MM.1S (cell line): ENCODE data around the gene ZNF410.
"Not testable (repeated sequence)": the region's sequence is repeated elsewhere in the genome, so short reads cannot be mapped to it uniquely, and the experiment has no call there.

Experiments
- DNase-seq: peaks from one replicate; pipeline ENCODE4 v3.0.0-alpha.2; 2015
- H2AFZ ChIP-seq: fragments of 300-600 bp; sonication (generic); 2 replicates; pipeline ENCODE4 v1.6.0; 2016; ENCODE audit warnings: antibody characterized with exemption, low read length
- H3F3A ChIP-seq: fragments of 300-600 bp; sonication (generic); 2 replicates; pipeline ENCODE4 v1.6.1; 2016; ENCODE audit warnings: mild to moderate bottlenecking, antibody characterized with exemption, low read length, moderate library complexity, mixed read lengths; ENCODE audit not compliant: insufficient read depth
- H3K27ac ChIP-seq: fragments of 300-600 bp; sonication (generic); 2 replicates; pipeline ENCODE4 v1.5.1; 2016; ENCODE audit warnings: mild to moderate bottlenecking, low read length
- H3K27me3 ChIP-seq: fragments of 300-600 bp; sonication (generic); replicated peaks from 2 replicates; pipeline ENCODE4 v1.6.0; 2016; ENCODE audit warnings: low read length; ENCODE audit not compliant: insufficient read depth
- H3K36me3 ChIP-seq: fragments of 300-600 bp; sonication (generic); replicated peaks from 2 replicates; pipeline ENCODE4 v1.6.1; 2016; ENCODE audit warnings: mild to moderate bottlenecking, low read length, mixed read lengths; ENCODE audit not compliant: insufficient read depth
- H3K4me1 ChIP-seq: fragments of 300-600 bp; sonication (generic); 2 replicates; pipeline ENCODE4 v1.6.1; 2016; ENCODE audit warnings: low read length, mixed read lengths
- H3K4me2 ChIP-seq: fragments of 300-600 bp; sonication (generic); 2 replicates; pipeline ENCODE4 v1.6.0; 2016; ENCODE audit warnings: low read depth, low read length
- H3K4me3 ChIP-seq: fragments of 300-600 bp; sonication (generic); 2 replicates; pipeline ENCODE4 v1.5.1; 2016; ENCODE audit warnings: low read length, mixed read lengths
- H3K79me2 ChIP-seq: fragments of 300-600 bp; sonication (generic); 2 replicates; pipeline ENCODE4 v1.6.1; 2016; ENCODE audit warnings: mixed run types, low read length, mixed read lengths
- H3K9ac ChIP-seq: fragments of 300-600 bp; sonication (generic); 2 replicates; pipeline ENCODE4 v1.6.1; 2016; ENCODE audit warnings: low read length, mixed read lengths
- H3K9me2 ChIP-seq: fragments of 300-600 bp; sonication (generic); replicated peaks from 2 replicates; pipeline ENCODE4 v1.6.1; 2016; ENCODE audit warnings: mild to moderate bottlenecking, low read length, mixed read lengths; ENCODE audit not compliant: insufficient read depth
- H3K9me3 ChIP-seq: fragments of 300-600 bp; sonication (generic); replicated peaks from 2 replicates; pipeline ENCODE4 v1.6.1; 2016; ENCODE audit warnings: mild to moderate bottlenecking, low read length, mixed read lengths; ENCODE audit not compliant: insufficient read depth
- H4K20me1 ChIP-seq: fragments of 300-600 bp; sonication (generic); 2 replicates; pipeline ENCODE4 v1.6.1; 2016; ENCODE audit warnings: mild to moderate bottlenecking, low read length, moderate library complexity, mixed read lengths; ENCODE audit not compliant: insufficient read depth
- EZH2 ChIP-seq: fragments of 300-600 bp; sonication (generic); optimal IDR thresholded peaks from 2 replicates; pipeline ENCODE3; 2017; ENCODE audit warnings: low read depth, mild to moderate bottlenecking, antibody characterized with exemption, low read length, mixed read lengths
- EZH2phosphoT487 ChIP-seq: fragments of 300-600 bp; sonication (generic); IDR thresholded peaks from 2 replicates; pipeline ENCODE4 v1.6.1; 2018; ENCODE audit warnings: antibody characterized with exemption, low read length
- TF ChIP-seq, protein P1 (sequence below): fragments of 300-600 bp; sonication (generic); IDR thresholded peaks from 2 replicates; pipeline ENCODE4 v1.5.1; 2016; ENCODE audit warnings: antibody characterized with exemption, low read length, mixed read lengths

ZNF410 gene

DNA sequence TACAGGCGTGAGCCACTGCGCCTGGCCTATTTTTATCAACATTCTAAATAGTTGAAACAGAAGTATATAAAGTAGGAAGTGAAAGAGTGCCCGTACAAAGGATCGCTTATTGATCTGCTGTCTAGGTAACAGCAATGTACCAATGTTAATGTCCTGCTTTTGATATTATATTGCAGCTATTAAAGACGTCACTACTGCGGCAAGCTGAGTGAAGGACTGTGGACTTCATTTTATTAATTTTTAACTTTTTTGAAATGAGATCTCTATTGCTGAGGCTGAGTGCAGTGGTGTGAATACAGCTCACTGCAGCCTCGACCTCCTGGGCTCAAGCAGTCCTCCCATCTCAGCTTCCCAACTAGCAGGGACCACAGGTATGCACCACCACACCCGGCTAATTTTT, 24.2 kb upstream of the ZNF410 start:
- no peak overlapping the region for H2AFZ ChIP-seq
- H3K9me2 ChIP-seq: no peaks in the 10 kb centered on the region
- H4K20me1 ChIP-seq: no peaks in the 10 kb centered on the region
- no peaks in the 10 kb centered on the region for H3K9me3 ChIP-seq
- H3K9ac ChIP-seq: no peak overlapping the region
- H3K27ac ChIP-seq: no peak overlapping the region
- no peaks in the 10 kb centered on the region for H3K36me3 ChIP-seq
- no peak for DNase-seq
- H3K4me3 ChIP-seq: no peak overlapping the region
- no peaks in the 10 kb centered on the region for H3K79me2 ChIP-seq
- H3K4me1 ChIP-seq: no peaks in the 10 kb centered on the region
- TF ChIP-seq EZH2: no peak
- no peak for TF ChIP-seq EZH2phosphoT487
- TF ChIP-seq, protein P1, sequence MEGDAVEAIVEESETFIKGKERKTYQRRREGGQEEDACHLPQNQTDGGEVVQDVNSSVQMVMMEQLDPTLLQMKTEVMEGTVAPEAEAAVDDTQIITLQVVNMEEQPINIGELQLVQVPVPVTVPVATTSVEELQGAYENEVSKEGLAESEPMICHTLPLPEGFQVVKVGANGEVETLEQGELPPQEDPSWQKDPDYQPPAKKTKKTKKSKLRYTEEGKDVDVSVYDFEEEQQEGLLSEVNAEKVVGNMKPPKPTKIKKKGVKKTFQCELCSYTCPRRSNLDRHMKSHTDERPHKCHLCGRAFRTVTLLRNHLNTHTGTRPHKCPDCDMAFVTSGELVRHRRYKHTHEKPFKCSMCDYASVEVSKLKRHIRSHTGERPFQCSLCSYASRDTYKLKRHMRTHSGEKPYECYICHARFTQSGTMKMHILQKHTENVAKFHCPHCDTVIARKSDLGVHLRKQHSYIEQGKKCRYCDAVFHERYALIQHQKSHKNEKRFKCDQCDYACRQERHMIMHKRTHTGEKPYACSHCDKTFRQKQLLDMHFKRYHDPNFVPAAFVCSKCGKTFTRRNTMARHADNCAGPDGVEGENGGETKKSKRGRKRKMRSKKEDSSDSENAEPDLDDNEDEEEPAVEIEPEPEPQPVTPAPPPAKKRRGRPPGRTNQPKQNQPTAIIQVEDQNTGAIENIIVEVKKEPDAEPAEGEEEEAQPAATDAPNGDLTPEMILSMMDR: no peak
- H3K4me2 ChIP-seq: no peak overlapping the region
- no peaks in the 10 kb centered on the region for H3K27me3 ChIP-seq
- H3F3A ChIP-seq: no peaks in the 10 kb centered on the region

DNA sequence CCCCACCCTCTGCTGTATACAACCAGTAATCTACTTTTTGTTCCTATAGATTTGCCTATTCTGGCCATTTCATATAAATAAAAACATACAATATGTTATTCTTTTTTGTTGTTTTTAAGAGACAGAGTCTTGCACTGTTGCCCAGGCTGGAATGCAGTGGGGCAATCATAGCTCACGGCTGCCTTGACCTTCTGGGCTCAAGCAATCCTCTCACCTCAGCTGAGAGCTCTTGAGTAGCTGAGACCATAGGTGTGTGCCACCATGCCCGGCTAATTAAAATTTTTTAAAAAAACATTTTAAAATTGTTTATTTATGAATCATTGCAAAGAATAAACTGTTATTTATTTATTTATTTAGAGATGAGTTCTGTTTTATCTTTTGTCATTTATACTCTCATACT, 23.4 kb upstream of the ZNF410 start:
- Histone ChIP-seq H3K9me3 (no peaks in the 10 kb centered on the region), H3K4me3 (no peak overlapping the region), H3K4me1 (no peaks in the 10 kb centered on the region), H3F3A (no peaks in the 10 kb centered on the region), H3K27me3 (no peaks in the 10 kb centered on the region), H3K9ac (no peak overlapping the region), H3K79me2 (no peaks in the 10 kb centered on the region), H3K9me2 (no peaks in the 10 kb centered on the region), H4K20me1 (no peaks in the 10 kb centered on the region), H3K4me2 (no peak overlapping the region), H3K27ac (no peak overlapping the region), H2AFZ (no peak overlapping the region), H3K36me3 (no peaks in the 10 kb centered on the region)
- TF ChIP-seq EZH2 (no peak), EZH2phosphoT487 (no peak)
- TF ChIP-seq, protein P1: no peak
- DNase-seq: no peak

DNA sequence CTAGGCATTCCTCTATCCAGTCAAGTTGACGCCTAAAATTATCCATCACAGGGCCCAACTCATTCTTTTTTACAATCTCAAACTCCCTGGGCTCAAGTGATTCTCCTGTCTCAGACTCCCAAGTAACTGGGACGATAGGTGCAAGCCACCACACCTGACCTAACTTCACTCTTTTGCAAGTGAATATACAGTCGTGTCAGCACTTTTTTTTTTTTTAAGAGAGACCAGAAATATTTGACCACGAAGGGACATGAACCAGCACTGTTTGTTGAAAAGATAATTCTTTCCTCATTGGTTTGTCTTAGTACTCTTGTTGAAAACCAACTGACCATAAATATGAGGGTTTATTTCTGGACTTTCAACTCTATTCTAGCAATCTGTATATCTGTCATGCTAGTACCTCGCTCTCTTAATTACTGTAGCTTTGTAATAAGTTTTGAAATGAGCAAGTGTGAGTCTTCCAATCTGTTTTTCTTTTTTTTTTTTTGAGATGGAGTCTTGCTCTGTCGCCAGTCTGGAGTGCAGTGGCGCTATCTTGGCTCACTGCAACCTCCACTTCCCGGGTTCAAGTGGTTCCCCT, 21.0 kb upstream of the ZNF410 start:
- Histone ChIP-seq H3K4me1 (no peaks in the 10 kb centered on the region), H3K27ac (no peak overlapping the region), H2AFZ (no peak overlapping the region), H3K4me3 (no peak overlapping the region), H3K9me2 (no peaks in the 10 kb centered on the region), H4K20me1 (no peaks in the 10 kb centered on the region), H3K79me2 (no peaks in the 10 kb centered on the region), H3K27me3 (no peaks in the 10 kb centered on the region), H3K9me3 (no peaks in the 10 kb centered on the region), H3K4me2 (no peak overlapping the region), H3K9ac (no peak overlapping the region), H3F3A (no peaks in the 10 kb centered on the region), H3K36me3 (no peaks in the 10 kb centered on the region)
- no peak for TF ChIP-seq EZH2phosphoT487
- no peak for TF ChIP-seq EZH2
- TF ChIP-seq, protein P1: no peak
- no peak for DNase-seq

DNA sequence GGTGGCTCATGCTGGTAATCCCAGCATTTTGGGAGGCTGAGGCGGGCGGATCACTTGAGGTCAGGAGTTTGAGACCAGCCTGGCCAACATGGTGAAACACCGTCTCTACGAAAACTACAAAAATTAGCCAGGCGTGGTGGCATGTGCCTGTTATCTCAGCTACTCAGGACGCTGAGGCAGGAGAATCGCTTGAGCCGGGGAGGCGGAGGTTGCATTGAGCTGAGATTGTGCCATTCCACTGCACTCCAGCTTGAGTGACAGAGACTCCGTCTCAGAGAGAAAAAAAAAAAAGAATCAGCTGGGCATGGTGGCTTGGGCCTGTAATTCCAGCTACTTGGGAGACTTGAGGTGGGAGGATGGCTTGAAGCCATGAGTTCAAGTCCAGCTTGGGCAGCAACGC, 16.9 kb upstream of the ZNF410 start:
- DNase-seq, H3K4me3 ChIP-seq, H3K9me3 ChIP-seq, H3K79me2 ChIP-seq, H3K9ac ChIP-seq, H3K9me2 ChIP-seq, H3K27ac ChIP-seq, H3K36me3 ChIP-seq, H3F3A ChIP-seq, H3K4me2 ChIP-seq, H4K20me1 ChIP-seq, H3K27me3 ChIP-seq, H2AFZ ChIP-seq, H3K4me1 ChIP-seq: not testable (repeated sequence)
